Muscle of back (tissue), 13 donors: ENCODE measurements around the gene RLF. TPM values are rescaled to one million over a fixed set of nuclear protein-coding genes. Genes with fewer than 3 reads are reported as not detected.

ENCODE experiments used
- DNase-seq, 3 donors: peaks; one replicate each; pipeline versions ENCODE4 v3.0.0 to v3.0.0-alpha.2; 2013
- long read RNA-seq, 9 donors: transcript quantifications; one replicate each; lab custom pipeline, GENCODE V29; 2026
- polyA plus RNA-seq, 10 donors: library from polyadenylated mRNA; unstranded; fragments of 120-200 nt; gene quantifications; one replicate each; pipeline ENCODE4 v1.2.1, GENCODE V29; 2013; ENCODE audit not compliant: insufficient read length in 10 of 10

RLF gene, protein sequence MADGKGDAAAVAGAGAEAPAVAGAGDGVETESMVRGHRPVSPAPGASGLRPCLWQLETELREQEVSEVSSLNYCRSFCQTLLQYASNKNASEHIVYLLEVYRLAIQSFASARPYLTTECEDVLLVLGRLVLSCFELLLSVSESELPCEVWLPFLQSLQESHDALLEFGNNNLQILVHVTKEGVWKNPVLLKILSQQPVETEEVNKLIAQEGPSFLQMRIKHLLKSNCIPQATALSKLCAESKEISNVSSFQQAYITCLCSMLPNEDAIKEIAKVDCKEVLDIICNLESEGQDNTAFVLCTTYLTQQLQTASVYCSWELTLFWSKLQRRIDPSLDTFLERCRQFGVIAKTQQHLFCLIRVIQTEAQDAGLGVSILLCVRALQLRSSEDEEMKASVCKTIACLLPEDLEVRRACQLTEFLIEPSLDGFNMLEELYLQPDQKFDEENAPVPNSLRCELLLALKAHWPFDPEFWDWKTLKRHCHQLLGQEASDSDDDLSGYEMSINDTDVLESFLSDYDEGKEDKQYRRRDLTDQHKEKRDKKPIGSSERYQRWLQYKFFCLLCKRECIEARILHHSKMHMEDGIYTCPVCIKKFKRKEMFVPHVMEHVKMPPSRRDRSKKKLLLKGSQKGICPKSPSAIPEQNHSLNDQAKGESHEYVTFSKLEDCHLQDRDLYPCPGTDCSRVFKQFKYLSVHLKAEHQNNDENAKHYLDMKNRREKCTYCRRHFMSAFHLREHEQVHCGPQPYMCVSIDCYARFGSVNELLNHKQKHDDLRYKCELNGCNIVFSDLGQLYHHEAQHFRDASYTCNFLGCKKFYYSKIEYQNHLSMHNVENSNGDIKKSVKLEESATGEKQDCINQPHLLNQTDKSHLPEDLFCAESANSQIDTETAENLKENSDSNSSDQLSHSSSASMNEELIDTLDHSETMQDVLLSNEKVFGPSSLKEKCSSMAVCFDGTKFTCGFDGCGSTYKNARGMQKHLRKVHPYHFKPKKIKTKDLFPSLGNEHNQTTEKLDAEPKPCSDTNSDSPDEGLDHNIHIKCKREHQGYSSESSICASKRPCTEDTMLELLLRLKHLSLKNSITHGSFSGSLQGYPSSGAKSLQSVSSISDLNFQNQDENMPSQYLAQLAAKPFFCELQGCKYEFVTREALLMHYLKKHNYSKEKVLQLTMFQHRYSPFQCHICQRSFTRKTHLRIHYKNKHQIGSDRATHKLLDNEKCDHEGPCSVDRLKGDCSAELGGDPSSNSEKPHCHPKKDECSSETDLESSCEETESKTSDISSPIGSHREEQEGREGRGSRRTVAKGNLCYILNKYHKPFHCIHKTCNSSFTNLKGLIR (N-terminal part only)
- 10 to 100 TPM; 12.7 to 22.3 (median 15.4) TPM for polyA plus RNA-seq
- long read RNA-seq, donor 1, full-length matches to known transcripts = 3 of 3 reads
- long read RNA-seq, donor 1, partial matches to known transcripts = 0 of 3 reads
- long read RNA-seq, donor 1, other reads (novel, unspliced or antisense) = 0 of 3 reads
- long read RNA-seq, donor 2, full-length matches to known transcripts = 2 of 2 reads
- long read RNA-seq, donor 2, partial matches to known transcripts = 0 of 2 reads
- long read RNA-seq, donor 2, other reads (novel, unspliced or antisense) = 0 of 2 reads
- long read RNA-seq, donor 3 = 0 reads
- long read RNA-seq, donor 4, full-length matches to known transcripts = 2 of 2 reads
- long read RNA-seq, donor 4, partial matches to known transcripts = 0 of 2 reads
- long read RNA-seq, donor 4, other reads (novel, unspliced or antisense) = 0 of 2 reads
- long read RNA-seq, donor 5, full-length matches to known transcripts = 4 of 4 reads
- long read RNA-seq, donor 5, partial matches to known transcripts = 0 of 4 reads
- long read RNA-seq, donor 5, other reads (novel, unspliced or antisense) = 0 of 4 reads
- long read RNA-seq, donor 6, full-length matches to known transcripts = 9 of 9 reads
- long read RNA-seq, donor 6, partial matches to known transcripts = 0 of 9 reads
- long read RNA-seq, donor 6, other reads (novel, unspliced or antisense) = 0 of 9 reads
- long read RNA-seq, donor 7, full-length matches to known transcripts = 1 of 1 reads
- long read RNA-seq, donor 7, partial matches to known transcripts = 0 of 1 reads
- long read RNA-seq, donor 7, other reads (novel, unspliced or antisense) = 0 of 1 reads
- long read RNA-seq, donor 8 = 0 reads
- long read RNA-seq, donor 9 = 0 reads

DNA sequence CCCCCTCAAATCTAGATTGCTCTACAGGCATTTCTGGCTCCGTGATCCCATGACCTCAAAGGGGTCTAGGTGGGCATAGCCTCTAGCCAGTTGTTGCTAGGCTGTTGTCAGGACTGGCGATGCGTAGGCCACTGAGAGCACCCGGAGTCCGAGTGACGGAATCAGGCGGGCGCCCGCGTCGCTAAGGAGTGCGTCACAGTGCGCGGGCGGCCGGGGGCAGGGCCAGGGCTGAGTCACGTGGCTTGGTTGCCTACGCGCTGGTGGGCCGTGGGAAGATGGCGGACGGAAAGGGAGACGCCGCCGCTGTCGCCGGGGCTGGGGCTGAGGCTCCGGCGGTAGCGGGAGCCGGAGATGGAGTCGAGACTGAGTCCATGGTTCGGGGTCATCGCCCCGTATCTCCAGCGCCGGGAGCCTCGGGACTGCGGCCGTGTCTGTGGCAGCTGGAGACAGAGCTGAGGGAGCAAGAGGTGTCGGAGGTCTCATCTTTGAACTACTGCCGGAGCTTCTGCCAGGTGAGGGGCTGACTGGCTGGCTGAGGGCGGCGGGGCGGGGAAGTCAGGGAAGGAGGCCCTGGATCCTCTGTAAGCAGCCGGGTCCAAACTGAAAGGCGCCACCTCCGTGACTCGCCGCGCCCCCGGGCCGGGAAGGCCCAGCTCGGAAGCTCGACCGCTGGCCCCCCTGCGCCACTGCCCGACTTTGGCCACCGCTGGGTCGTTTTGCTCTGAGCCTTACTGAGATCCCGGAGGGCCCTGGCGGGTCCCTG lies at the start of gene RLF:
Gene RLF, plus strand, starts transcription at position 263 of the 763 bp plus-strand sequence. Its CDS starts 13 bp downstream, at position 276.
- DNase-seq = peak; percentile 95 to 98 (median 96)

DNA sequence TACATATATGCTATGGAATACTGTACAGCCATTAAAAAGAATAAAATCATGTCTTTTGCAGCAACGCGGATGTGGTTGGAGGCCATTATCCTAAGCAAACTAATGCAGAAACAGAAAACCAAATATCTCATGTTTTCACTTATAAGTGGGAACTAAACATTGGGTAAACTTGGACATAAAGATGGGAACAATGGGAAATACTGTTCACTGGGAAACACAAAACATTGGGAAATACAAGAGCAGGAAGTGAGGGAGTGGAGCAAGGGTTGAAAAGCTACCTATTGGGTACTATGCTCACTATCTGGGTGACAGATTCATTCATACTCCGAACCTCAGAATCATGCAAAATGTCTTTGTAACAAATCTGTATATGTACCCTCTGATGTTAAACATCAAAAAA lies 46.8 kb upstream of the RLF start:
- no peak for DNase-seq

DNA sequence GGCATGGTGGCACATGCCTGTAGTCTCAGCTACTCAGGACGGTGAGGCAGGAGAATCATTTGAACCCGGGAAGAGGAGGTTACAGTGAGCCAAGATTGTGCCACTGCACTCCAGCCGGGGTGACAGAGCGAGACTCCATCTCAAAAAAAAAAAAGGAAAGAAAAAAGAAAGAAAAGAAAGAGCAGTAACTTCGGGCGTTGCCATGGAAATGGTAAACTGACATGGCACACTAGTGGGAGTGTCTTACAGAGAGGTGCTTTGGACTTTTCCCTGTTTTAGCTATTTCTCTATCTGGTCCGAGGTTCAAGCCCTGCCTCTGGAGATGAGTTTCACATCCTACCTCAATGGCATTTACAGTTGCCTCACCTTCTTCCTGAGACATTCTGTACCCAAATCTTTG lies 41.1 kb upstream of the RLF start:
- DNase-seq = no peak

DNA sequence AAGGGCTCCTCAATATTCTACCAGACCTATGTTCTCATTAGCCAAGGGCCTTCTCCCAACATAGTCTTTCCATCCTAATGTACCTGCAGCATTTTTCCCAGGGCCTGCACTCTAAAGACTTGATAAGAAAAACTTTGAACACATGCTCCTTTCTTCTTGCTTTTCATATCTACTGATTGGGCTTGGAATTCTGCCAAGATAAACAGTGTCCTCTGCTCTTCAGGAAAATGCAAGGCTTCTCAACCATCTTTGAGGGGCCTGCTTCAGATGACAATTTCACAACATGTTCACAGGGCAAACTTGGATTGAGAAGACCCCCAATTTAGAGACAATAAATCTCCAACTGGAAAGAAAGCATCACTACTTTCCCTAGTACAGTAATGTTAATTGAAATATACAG lies 38.3 kb upstream of the RLF start:
- no peak for DNase-seq

DNA sequence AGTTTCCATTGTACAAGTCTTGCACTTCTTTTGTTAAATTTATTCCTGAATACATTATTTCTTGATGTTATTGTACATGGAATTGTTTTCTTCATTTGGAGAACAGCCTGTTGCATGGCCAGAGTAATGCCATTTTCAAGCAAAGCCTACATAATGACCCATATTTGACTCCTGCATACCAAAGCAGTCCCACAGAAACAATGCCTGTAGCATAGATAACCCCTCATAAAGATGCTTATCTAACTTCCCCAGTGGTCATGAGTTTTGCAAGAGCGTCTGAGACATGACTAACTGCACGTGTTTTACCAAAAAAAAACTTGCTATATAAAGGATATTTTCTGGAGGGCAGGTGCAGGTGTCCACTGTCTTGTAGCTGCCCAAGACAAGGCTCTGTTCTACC lies 30.3 kb upstream of the RLF start:
- no peak for DNase-seq

DNA sequence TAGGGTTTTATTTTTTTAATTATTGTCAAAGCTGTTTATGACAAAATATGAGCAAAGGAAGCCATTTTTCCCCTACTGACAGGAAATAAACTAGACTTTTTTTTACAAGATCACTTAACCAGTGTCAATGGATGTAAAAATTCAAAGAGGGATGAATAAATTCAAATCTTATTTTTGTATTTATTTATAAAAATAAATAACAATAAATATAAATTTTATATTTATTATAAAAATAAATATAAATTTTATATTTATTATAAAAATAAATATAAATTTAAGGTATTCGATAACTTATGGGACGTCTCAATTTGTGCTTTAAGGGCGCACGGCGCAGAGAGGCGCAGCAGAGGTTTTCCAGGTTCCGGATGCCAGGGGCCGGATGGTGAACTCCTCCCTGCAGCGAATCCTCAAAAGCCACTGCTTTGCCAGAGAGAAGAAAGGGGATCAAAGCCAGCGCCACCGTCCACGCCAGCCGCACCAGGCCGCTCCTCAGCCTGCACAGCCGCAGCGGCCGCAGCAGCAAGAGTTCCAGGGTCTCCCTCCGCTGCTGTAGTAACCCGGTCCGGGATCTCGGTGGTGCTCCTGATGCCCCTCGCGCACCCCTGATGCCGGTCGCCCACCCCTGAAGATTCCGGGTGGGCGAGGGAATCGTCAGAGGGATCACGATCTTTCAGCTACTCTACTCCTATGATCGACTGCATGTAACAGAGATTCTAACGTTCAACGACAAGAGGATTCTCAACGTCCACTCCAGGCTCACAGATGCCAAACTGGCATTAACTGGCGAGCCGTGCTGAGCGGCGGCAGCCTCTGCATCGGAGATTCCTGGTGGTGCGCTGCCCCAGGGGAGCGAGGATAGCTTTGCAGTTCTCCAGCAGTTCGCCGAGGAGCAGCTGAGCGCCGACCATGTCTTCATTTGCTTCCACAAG lies 28.5 kb upstream of the RLF start:
- peak in 2 of 3 donors; percentile 12 to 57 for DNase-seq

DNA sequence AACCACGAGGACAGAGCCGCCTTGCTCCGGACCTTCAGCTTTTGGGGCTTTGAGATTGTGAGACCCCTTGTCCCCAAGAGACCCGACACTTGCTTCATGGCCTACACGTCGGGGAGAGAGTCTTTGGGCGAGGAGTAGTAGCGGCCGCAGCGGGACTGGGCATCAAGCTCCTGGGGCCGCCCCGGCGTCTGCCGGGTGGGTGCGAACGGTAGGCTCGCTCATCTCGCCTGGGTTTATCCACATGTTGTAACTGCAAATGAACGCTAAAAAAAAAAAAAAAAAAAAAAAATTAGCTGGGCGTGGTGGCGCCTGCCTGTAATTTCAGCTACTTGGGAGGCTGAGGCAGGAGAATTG lies 27.9 kb upstream of the RLF start:
- DNase-seq = no peak

DNA sequence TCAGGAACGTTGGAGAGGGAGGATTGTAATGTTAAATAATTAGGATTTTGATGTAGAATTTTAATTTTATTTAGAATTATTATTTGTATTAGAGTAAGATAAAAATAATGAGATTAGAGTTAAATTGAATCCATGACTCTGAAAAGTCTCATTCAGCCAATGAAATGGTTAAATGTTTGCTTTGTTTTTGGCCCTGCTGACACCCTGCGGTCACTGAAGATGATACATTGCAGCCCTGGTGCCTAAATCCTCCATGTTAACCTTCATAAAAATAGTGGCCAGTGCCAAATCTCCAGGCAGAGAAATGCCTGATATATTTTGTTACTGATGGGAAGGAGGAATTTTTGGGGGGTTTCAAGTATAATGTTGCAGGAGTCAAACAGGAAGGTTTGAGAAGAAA lies 27.3 kb upstream of the RLF start:
- no peak for DNase-seq

DNA sequence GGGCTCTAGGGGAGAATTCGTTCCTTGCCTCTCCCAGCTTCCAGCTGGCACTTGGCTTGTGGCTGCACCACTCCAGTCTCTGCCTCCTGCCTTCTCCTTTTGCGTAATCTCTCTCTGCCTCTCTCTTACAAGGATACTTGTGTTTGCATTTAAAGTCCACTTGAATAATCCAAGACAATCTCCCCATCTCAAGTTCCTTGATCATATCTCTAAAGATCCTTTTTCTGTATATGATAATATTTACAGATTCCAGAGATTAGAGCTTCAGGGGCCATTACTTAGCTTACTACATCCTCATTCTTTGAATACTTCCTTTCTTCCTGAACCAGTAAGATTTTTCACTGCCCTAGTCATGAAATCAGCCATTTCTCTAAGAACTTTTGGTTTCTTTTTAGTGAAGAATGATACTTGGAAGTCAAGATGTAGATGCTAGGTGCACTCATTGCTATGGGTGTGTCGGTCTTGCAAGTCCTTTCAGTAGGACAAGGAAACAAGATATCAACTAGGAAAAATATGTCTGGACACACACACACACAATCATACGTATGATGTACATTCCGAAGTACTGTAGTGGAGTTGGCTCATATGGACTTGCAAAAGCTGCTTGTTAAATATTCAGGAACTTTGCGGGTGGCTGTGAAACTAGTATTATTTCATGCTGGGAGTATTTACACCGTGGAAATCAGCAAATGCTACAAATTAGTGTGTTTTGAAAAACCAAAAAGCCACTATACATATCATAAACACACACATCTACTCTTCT lies 20.8 kb upstream of the RLF start:
- no peak for DNase-seq

DNA sequence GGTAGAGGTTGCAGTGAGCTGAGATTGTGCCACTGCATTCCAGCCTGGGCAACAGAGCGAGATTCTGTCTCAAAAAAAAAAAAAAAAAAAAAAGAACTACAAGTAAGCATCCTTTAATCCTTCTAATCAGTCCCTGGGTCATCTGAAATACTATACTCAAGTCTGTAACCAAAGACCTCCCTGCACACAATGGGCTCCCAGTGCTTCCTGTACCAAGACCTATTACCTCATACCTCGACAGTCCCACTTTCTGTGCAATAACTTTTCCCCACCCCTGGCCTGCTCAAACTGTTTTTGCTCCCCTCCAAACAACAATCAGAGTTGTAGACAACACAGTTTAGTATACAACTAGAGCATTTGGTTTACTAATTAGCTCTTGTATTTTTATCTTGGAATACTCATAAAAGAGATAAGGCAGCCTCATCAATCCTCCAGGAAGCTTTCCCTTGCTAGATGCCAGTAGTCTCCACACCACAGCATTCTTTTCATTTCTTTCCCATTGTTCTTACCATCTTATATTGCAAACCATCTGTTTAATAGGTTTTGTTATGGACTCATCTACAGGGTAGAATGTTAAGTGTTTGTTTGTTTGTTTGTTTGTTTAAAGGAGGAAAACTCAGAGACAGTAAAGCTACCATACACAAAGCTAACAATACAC lies 19.2 kb upstream of the RLF start:
- no peak for DNase-seq

DNA sequence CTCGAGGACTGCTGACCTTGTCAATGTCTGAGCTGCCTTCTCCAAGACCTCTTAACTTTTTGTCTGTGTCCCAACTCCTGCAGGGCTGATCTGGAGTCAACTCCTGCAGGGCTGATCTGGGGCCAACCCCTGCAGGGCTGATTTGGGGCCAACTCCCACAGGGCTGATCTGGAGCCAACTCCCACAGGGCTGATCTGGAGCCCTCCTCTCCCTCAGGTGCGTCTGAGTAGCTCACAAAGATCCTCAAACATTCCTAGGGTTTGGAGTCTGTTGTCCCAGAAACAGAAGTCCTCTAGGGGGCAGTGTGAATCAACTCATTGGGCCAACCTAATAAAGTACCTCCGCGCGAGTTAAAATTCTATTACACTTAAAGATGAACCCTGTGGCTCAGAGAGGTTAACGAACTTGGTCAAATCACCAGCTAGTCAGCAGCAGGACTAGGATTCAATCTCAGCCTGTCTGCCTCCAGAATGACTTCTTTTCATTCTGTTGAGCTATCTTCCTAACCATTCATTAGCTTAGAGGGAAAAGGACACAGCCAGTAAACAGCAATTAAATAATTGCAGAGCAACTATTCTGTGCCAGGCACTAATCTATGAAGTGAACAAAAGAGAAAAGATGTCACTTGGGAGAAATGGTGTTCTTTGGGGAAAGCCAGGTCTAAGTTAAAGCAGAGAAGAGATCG lies 17.2 kb upstream of the RLF start:
- peak; percentile 40 to 73 (median 58) for DNase-seq

DNA sequence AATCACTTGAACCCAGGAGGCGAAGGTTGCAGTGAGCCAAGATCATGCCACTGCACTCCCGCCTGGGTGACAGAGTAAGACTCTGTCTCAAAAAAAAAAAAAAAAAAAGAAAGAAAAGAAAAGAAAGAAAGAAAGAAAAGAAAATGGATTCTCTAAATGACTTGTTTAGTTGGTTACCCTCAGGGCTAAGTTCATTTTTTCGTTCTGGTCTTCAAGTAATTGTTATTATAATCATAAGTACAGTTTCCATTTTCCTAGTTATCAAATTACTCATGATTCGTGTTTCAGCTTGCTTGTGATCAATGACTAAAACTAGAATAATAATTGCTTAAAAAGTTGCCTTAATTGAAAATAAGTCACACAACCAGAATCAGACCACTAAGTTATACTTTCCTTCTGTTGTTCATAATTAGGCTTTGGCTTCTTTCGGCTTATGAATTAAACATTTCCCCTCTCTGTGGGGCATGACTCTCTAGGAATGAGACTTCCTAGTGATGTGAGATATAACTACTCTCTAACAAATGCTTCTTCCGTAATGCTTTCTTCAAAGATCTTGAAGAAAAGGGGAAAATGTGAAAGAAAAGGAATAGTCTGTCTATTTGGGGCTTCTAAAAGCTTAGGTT lies 9.6 kb upstream of the RLF start:
- no peak for DNase-seq

DNA sequence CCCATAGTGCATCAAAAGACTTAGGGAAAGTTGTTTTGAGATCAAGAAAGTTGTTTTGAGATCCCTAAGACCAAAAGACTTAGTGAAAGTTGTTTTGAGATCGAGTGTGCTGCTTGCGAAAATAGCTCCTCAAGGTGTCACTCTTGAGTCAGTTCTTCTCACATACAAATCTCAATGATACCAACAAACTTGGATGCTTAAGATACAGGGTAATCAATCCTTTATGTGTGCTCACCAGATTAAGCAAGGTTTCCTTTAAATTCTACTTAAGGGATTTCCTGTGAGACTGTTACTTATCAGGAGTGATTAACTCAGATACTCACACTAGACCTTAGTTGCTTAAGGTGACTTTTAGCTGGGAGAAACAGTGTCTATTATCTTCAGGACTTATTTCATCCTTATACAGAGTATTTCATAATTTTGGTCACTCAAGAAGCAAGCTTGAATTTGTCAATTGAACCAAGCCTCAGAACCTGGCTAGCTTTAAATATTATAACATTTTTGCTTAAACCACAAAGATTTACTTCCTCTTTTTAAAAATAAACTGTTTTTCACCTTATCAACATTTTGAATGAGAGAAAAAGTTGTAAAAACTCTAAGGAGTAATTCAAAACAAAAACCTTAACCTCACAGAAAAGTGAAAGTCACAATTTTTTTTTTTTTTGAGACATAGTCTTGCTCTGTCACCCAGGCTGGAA lies 8.0 kb upstream of the RLF start:
- peak; percentile 41 to 75 (median 48) for DNase-seq

DNA sequence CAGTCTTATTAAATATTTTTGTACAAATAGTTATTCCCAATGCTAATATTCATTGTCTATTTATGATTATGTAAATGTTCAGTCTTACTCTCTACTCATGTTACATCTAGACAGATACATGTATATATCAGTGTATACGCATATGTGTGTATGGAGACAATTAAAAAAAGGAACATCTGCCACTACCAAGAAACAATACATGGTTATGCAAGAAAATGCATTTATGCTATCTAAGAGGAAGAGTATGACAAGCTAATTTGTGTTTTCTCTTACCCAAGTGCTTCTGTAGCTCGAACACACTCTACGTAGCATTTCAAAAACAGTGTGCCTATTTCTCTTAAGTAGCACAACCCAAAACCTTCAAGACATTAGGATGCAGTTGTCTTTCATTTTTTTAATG lies 6.1 kb upstream of the RLF start:
- DNase-seq = no peak

DNA sequence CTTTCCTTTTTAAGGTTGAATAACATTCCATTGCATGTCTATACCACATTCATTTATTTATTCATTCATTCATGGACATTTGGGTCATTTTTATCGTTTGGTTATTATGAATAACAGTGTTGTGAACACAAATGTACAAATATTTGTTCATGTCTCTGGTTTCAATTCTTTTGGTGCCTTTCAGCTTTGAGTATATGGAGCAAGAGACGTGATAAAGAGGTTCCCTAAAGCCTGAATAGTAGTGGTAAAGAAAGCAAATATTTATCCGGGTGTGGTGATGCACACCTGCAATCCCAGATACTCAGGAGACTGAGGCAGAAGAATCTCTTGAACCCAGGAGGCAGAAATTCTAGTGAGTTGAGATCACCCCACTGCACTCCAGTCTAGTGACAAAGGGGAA lies 5.3 kb upstream of the RLF start:
- no peak for DNase-seq
